ENCODE results near the gene OSGEP.
A peak's percentile ranks its signal among the peaks of the same experiment; 100 is the strongest.

The OSGEP gene

GRCh38 chr14:20454516-20455354, at the start of gene OSGEP, which contains the start of gene APEX1:
TSS of gene OSGEP (minus strand) at chr14:20454812. CDS start at chr14:20454683, 129 bp downstream.
TSS of gene APEX1 (plus strand) at chr14:20455226. CDS start at chr14:20455646, 420 bp downstream.
- peak; percentile 99 for DNase-seq

DNA sequence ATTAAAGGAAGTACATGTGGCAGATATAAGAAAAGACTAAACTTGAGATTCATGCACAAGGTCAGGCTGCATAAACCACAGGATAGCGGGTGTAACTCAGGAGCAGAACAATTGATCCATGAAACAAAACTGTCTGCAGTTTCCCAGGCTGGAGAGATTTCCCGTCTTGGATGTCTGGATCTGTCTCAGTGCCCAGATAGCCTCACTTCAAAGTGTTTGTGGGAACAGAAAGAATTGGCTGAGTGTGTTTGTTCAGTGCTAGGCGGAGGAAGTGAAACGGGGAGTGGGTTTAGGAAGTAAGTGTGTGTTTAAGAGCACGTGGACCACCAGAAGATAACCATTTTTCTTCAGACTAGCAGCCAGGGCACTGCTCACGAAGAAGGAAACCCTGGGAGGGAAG, 49.3 kb upstream of the OSGEP start:
- no peak for DNase-seq

DNA sequence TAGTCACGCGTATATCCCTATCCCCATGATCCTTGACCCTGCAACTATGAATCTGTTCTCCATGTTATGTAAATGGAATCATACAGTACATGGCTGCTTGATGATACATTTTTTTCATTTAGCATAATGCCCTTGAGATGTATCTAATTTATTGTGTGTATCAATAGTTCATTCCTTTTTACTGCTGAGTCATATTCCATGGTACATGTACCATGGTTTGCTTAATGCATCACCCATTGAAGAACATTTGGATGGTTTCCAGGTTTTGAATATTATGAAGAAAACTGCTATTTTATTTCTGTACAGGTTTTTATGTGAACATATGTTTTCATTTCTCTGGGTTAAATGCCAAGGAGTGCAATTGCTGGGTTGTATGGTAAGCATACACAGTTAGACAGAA, 46.7 kb upstream of the OSGEP start:
- no peak for DNase-seq

- DNase-seq, result no peak
Measured at GRCh38 chr14:20499881-20500280, 45.3 kb upstream of the OSGEP start.

- no peak for DNase-seq
Measured at GRCh38 chr14:20499108-20499507, 44.5 kb upstream of the OSGEP start.

DNA sequence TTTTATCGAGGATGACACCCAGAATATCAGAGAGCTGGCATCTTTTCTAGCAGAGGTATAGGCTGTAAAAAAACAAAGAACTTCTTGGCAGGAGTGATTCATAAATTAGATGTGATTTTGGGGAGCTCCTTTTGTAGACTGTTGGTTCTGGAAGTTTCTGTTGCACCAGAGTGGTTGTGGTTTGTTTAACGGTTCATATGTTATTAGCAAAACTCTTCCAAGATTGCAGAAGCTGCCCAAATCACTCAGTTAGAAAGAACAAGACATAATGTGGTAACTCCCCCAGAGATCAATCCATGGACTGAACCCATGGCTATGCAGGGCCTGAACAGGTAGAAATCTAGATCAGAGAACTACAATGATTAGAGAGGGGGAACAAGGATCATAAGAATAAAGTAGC, 44.0 kb upstream of the OSGEP start:
- DNase-seq, result no peak

- no peak for DNase-seq
Measured at GRCh38 chr14:20494935-20495766, 40.5 kb upstream of the OSGEP start.

GRCh38 chr14:20493634-20494033, 39.0 kb upstream of the OSGEP start:
- DNase-seq, result no peak

DNA sequence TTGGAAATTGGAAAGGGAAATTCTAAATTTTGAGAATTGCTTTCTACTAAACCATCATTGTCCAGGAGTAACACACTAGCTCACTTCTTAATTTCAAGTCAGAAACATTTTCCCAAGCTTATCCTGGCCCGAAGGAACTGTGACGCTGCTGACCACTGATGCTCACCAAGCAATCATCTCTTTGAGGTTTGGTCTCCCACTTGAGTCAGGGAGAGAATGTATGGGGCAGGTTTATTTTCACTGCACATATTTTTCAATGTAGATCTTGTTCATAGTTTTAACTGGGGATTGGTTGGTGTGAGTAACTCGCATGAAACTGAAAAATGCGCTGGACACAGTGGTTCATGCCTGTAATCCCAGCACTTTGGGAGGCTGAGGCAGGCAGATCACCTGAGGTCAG, 37.9 kb upstream of the OSGEP start:
- DNase-seq, result no peak

GRCh38 chr14:20490563-20490962, 36.0 kb upstream of the OSGEP start:
- no peak for DNase-seq

GRCh38 chr14:20489093-20489994, 34.7 kb upstream of the OSGEP start:
- DNase-seq, result no peak

DNA sequence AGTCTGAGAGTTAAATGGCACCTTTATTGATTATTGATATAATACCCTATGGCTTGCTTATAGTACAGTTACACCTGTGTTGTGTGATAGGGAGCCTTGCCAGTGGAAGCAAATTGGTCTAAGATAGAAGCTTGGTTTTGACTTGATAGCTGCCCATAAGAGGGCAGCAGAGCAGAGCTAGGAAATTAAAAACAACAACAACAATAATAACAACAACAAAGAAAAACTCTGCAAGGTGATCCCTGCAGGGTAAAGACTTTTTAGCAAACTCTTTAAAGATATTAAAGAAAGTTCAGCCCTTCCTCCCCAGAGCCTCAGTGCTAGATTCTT, 32.7 kb upstream of the OSGEP start:
- no peak for DNase-seq

DNA sequence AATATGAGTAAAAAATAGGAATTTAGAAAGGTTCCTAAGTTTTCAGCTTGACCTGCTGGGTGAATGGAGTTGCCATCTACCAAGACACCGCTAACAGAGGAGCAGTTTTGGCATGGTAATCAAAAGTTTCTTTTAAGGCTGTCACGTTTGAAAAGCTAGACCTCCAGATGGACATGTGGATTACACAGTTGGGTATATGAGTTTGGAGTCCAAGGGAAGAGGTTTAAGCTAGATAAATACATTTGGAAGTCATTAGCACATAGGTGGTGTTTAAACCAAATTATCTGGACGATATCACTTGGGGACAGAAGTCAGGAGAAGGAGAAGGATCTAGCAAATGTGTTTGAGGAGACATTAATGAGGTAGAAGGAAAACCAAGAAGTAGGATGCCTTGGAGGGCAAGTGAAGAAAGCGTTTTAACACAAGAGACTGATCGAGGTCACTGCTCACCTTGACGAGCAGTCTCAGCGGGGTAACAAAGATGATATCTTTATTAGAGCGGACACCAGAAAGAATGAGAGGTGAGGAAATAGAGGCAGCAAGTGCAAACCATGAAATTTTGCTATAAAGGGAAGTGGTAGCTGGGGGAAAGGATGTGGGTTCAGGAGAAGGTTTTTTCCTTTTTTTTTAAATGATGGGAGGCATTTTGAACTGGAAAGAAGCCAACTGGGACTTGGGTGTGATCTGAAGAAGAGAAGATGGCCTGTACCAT, 32.2 kb upstream of the OSGEP start:
- DNase-seq, result no peak

GRCh38 chr14:20485900-20486299, 31.3 kb upstream of the OSGEP start:
- no peak for DNase-seq

GRCh38 chr14:20482382-20482781, 27.8 kb upstream of the OSGEP start:
- no peak for DNase-seq

- DNase-seq, result no peak
Measured at GRCh38 chr14:20478894-20479293, 24.3 kb upstream of the OSGEP start.

GRCh38 chr14:20477211-20477876, 22.7 kb upstream of the OSGEP start:
- peak; percentile 89 for DNase-seq

GRCh38 chr14:20476776-20477175, 22.2 kb upstream of the OSGEP start:
- DNase-seq, result no peak

DNA sequence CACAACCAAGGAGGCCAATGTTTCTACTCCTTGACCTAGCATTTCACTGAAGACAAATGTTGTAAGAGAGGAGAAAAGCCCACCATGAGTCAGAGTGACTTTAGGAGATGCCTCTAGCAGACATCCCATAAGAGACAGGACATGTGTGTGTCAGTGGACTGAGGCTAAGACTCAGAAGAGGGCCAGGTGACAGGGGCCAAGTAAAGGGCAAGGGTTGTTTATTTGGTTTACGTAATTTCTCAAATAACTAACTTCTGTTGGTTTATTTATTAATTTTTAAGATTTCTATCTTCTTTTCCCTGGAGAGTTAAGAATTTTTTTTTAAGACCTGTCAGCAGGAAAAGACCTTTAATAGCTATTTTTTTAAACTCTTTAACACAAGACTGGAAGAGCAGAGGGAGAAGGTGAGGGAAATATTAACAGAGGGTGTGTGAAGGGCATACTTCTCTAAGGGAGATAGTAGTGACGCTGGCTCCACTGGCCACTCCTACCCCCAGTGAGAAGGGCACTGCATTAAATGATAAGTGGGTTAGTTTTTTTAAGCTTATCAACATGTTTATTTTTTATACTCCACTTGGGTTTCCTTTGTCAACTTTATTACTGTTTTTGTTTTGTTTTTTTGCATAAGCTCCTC, 18.0 kb upstream of the OSGEP start:
- no peak for DNase-seq

DNA sequence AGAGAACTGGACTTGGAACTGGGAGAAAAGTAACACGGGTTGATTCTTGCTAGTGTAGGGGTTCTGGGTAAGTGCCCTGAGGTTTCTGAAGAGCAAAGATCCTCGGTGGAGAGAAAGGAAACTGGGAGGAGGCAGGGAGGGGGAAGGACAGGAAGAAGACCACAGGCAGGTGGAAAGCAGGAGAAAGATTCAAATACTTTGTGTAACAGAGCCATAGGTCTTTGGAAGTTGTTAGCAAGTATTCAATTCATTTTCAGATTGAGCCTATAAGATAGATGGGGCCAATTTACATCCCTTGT, 15.9 kb upstream of the OSGEP start:
- DNase-seq, result peak; percentile 36

DNA sequence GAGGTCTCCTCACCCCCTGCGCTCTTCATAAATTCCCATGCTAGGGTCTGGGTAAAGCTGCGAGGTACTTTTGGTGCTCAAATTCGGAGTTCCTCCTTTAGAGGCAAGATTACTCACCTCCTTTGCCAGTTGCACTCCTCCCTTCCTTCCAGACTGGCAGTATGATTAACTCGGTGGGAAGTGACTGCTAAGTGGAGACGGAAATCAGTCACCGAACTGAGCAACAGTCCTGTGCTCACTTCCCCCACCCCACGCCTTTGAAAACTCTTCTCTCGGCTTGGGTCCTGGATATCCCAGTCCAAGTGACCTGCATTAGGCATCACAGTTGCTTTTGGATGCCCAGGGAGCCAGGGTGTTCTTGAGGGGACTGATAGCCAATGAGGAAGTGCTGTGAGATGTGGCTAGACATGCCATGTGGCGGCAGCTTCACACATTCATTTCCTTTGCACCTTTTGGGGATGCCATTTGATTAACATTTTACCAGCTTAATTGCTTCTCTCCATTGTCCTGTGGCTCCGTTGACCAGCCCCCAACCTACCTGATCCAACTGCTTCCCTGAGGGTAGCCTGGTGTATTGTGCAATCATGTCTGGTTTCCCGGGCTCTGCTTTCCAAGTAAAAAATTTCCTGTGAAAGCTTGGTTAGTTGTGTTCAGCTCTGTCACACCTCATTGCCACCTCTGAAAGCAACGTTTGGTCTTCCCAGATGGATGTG, 15.4 kb upstream of the OSGEP start:
- DNase-seq, result no peak

All from DMS79 (cell line).